Suprapubic skin (tissue), 4 donors: ENCODE results near the gene ARHGEF28. TPM values are rescaled to one million over a fixed set of nuclear protein-coding genes. Genes with fewer than 3 reads are reported as not detected.

Experiments
- DNase-seq, 2 donors: peaks; one replicate each; pipeline ENCODE4 v3.0.0-alpha.2; 2019; ENCODE audit warnings: low spot score in 2 of 2
- H3K27ac ChIP-seq: fragments of 200-600 bp; sonication (generic); one replicate; pipeline ENCODE4 v1.5.1; 2019
- H3K27me3 ChIP-seq: fragments of 200-600 bp; sonication (generic); one replicate; pipeline ENCODE4 v1.5.1; 2019
- H3K36me3 ChIP-seq: fragments of 200-600 bp; sonication (generic); one replicate; pipeline ENCODE4 v1.5.1; 2019
- H3K4me1 ChIP-seq: fragments of 200-600 bp; sonication (generic); one replicate; pipeline ENCODE4 v1.5.1; 2019
- H3K4me3 ChIP-seq: fragments of 200-600 bp; sonication (generic); one replicate; pipeline ENCODE4 v1.5.1; 2019; ENCODE audit warnings: mild to moderate bottlenecking
- H3K9me3 ChIP-seq: fragments of 200-600 bp; sonication (generic); one replicate; pipeline ENCODE4 v1.5.1; 2019
- CTCF ChIP-seq, 2 donors: fragments of 200-600 bp in 1 of 2; fragments of 450-650 bp in 1 of 2; sonication (generic) in 1 of 2; IDR thresholded peaks; one replicate each; pipeline ENCODE4 v1.5.1; 2016 to 2019; ENCODE audit warnings: antibody characterized with exemption in 2 of 2, mild to moderate bottlenecking in 1 of 2, moderate library complexity in 1 of 2
- EP300 ChIP-seq: sonication (generic); formaldehyde crosslinking; IDR thresholded peaks from one replicate; pipeline ENCODE4 v1.6.1; 2017; ENCODE audit warnings: antibody characterized with exemption
- POLR2A ChIP-seq, 2 donors: fragments of 450-650 bp; IDR thresholded peaks; one replicate each; pipeline ENCODE4 v1.6.1; 2017; ENCODE audit warnings: antibody characterized with exemption in 2 of 2, mild to moderate bottlenecking in 2 of 2, moderate library complexity in 2 of 2
- POLR2AphosphoS5 ChIP-seq, 3 donors: sonication (generic); formaldehyde crosslinking; IDR thresholded peaks; one replicate each; pipeline ENCODE4 v1.6.1; 2017; ENCODE audit warnings: antibody characterized with exemption in 3 of 3
- WGBS: methylation state at CpG from one replicate; pipeline ENCODE4 v1.1.5; 2018; 5-methylcytosine and 5-hydroxymethylcytosine counted together
- total RNA-seq, 4 donors: library from RNA; depleted of rRNA; stranded (reverse); fragments of >200 nt; gene quantifications; one replicate each; pipeline ENCODE4 v1.1.0, GENCODE V29; 2016

The ARHGEF28 gene
- total RNA-seq, 4 donors from 2014 or later = 25.6 to 104 (median 39.1) TPM

GRCh38 chr5:73617510-73618279, 8.3 kb upstream of the ARHGEF28 start:
- Histone ChIP-seq H3K9me3 (no peaks in the 10 kb centered on the region), H3K4me3 (no peak overlapping the region), H3K4me1 (no peaks in the 10 kb centered on the region), H3K36me3 (no peaks in the 10 kb centered on the region), H3K27ac (no peak overlapping the region), H3K27me3 (no peaks in the 10 kb centered on the region)
- no peak for DNase-seq
- WGBS = 69% methylated on average over 9 of the region's 9 CpGs
- TF ChIP-seq POLR2A (IDR thresholded peaks at IDR 0.05) (no peak), EP300 (no peak), CTCF (IDR thresholded peaks at IDR 0.05) (no peak), POLR2AphosphoS5 (IDR thresholded peaks at IDR 0.05) (no peak)

GRCh38 chr5:73619606-73620333, 6.2 kb upstream of the ARHGEF28 start:
- 54% methylated on average over 4 of the region's 4 CpGs for WGBS
- no peak for TF ChIP-seq CTCF (IDR thresholded peaks at IDR 0.05)
- no peak for TF ChIP-seq EP300
- TF ChIP-seq POLR2AphosphoS5 (IDR thresholded peaks at IDR 0.05) = no peak
- TF ChIP-seq POLR2A (IDR thresholded peaks at IDR 0.05) = no peak
- Histone ChIP-seq H3K9me3 (no peaks in the 10 kb centered on the region), H3K27me3 (no peaks in the 10 kb centered on the region), H3K4me1 (peaks cover under 1% of the 10 kb centered on the region), H3K4me3 (no peak overlapping the region), H3K36me3 (no peaks in the 10 kb centered on the region), H3K27ac (no peak overlapping the region)
- DNase-seq = no peak

- no peak for TF ChIP-seq POLR2A (IDR thresholded peaks at IDR 0.05)
- no peak for TF ChIP-seq POLR2AphosphoS5 (IDR thresholded peaks at IDR 0.05)
- no peak for TF ChIP-seq CTCF (IDR thresholded peaks at IDR 0.05)
- no peak for TF ChIP-seq EP300
- WGBS = 88% methylated on average over 1 of the region's 1 CpG
- peaks cover 6% of the 10 kb centered on the region for H3K4me1 ChIP-seq
Measured at GRCh38 chr5:73620334-73620687, 5.7 kb upstream of the ARHGEF28 start.

GRCh38 chr5:73623060-73623459, 2.9 kb upstream of the ARHGEF28 start:
- 94% methylated on average over 2 of the region's 2 CpGs for WGBS

More at GRCh38 chr5:73620334-73620687, 5.7 kb upstream of the ARHGEF28 start:
- no peaks in the 10 kb centered on the region for H3K36me3 ChIP-seq
- no peak overlapping the region for H3K4me3 ChIP-seq
- no peaks in the 10 kb centered on the region for H3K9me3 ChIP-seq
- no peak overlapping the region for H3K27ac ChIP-seq
- DNase-seq = no peak
- H3K27me3 ChIP-seq = no peaks in the 10 kb centered on the region

More at GRCh38 chr5:73623060-73623459, 2.9 kb upstream of the ARHGEF28 start:
- H3K9me3 ChIP-seq = no peaks in the 10 kb centered on the region
- H3K27ac ChIP-seq = no peak overlapping the region
- DNase-seq = no peak
- H3K27me3 ChIP-seq = no peaks in the 10 kb centered on the region
- H3K4me1 ChIP-seq = peaks cover 17% of the 10 kb centered on the region
- H3K36me3 ChIP-seq = no peaks in the 10 kb centered on the region
- TF ChIP-seq POLR2AphosphoS5 (IDR thresholded peaks at IDR 0.05) (no peak), CTCF (IDR thresholded peaks at IDR 0.05) (no peak), EP300 (no peak), POLR2A (IDR thresholded peaks at IDR 0.05) (no peak)
- H3K4me3 ChIP-seq = no peak overlapping the region
